ENCODE data around the gene ZNF385C.

ZNF385C gene

DNA sequence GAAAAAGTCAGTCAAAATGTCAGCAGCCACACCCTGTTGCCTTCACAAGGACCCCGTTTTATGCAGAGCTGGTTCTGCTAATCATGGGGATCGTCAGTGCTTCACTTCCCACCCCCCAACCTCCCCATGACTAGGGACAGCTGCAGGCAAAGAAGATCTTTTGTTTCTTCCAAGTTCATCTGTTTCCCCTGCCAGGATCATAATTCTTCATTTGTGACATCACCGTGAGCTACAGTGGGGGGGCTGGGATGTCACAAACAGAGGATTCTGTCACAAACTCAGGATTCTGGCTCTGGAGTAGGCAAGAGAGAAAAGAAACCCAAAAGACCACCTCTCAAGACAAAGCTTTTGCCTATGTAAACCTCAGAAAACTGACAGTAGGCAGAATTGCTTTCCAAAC is 105.7 kb downstream of the ZNF385C start:
- Histone ChIP-seq H3K36me3 (peaks cover 100% of the 10 kb centered on the region), H3K4me3 (no peak overlapping the region), H3K9me3 (no peaks in the 10 kb centered on the region), H3K4me2 (no peak overlapping the region), H3K27me3 (no peaks in the 10 kb centered on the region), H3K4me1 (peaks cover 20% of the 10 kb centered on the region), H3K9ac (no peak overlapping the region), H3K27ac (no peak overlapping the region), H4K20me1 (peaks cover 45% of the 10 kb centered on the region)
- no peak for TF ChIP-seq Cebpa-rat (IDR thresholded peaks at IDR 0.05)

DNA sequence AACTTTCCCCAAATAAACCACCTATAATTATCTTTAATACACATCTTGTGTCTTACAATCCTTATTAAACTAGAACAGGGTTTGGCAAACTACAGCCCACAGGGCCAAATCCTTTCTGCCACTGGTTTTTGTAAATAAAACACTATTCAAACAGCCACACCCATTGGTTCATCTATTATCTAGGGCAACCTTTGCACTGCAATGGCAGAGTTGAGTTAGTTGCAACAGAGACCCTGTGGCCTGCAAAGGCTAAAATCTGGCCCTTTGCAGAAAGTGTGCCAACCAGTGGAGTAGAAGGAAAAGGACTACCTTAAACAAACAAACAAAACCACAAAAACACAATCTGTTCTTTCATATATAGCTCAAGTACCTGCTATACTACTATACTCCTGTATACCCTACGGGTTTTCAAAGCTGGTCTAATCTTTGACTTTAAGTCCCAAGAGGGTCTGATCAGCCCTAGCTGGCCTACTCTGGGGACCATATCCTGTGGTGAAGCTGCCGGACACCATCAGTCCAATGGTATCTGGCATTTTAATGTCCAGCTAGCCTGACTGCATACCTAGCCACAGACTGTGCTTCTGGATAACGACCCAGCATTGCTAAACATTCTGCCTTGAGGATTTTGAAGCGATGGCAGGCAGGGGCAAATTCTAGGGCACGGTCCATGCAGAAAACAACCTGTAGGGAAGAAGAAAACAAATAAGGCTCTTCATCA is 108.4 kb downstream of the ZNF385C start:
- no peak for TF ChIP-seq Cebpa-rat (IDR thresholded peaks at IDR 0.05)
- Histone ChIP-seq H3K4me1 (0 out of 2 replicates have a peak, but pooled peaks cover 6% of the 10 kb centered on the region), H3K4me3 (no peak overlapping the region), H3K4me2 (no peak overlapping the region), H3K9ac (no peak overlapping the region), H3K27ac (no peak overlapping the region), H3K9me3 (no peaks in the 10 kb centered on the region), H4K20me1 (0 out of 2 replicates have a peak, but pooled peaks cover 18% of the 10 kb centered on the region), H3K27me3 (no peaks in the 10 kb centered on the region), H3K36me3 (peaks cover 100% of the 10 kb centered on the region)

DNA sequence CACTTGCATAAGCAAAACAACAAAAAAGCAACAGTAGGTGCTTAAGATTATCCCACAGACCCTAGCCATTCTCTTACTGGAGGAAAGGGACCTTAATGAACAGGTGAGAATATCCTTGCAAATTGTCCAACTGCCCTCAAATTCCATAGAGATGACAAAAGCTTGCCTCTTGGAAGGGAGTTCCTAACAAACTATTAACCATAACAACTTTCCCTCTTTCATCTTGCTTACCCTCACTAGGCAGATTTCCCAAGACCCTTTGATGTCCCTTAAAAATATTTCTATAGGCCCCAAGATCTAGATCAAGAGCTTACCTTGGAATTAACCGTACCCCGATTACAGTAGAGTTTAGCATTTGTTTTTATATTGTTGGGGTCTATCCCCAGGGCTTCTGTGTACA is 109.9 kb downstream of the ZNF385C start:
- peaks cover 100% of the 10 kb centered on the region for H3K36me3 ChIP-seq
- H4K20me1 ChIP-seq, result 0 out of 2 replicates have a peak, but pooled peaks cover 17% of the 10 kb centered on the region
- 0 out of 2 replicates have a peak, but pooled peaks cover 6% of the 10 kb centered on the region for H3K4me1 ChIP-seq
- H3K27me3 ChIP-seq, result no peaks in the 10 kb centered on the region
- no peaks in the 10 kb centered on the region for H3K9me3 ChIP-seq
- H3K4me3 ChIP-seq, result no peak overlapping the region
- no peak overlapping the region; the same call in 1 of the 2 replicates for H3K9ac ChIP-seq
- no peak overlapping the region for H3K4me2 ChIP-seq
- no peak for TF ChIP-seq Cebpa-rat (IDR thresholded peaks at IDR 0.05)
- no peak overlapping the region for H3K27ac ChIP-seq

- no peak overlapping the region for H3K27ac ChIP-seq
- TF ChIP-seq Cebpa-rat (IDR thresholded peaks at IDR 0.05), result peak; percentile 66; the same call in 1 of the 2 replicates
- no peaks in the 10 kb centered on the region for H3K9me3 ChIP-seq
- no peak overlapping the region for H3K4me2 ChIP-seq
- 0 out of 2 replicates have a peak, but pooled peaks cover 17% of the 10 kb centered on the region for H4K20me1 ChIP-seq
- H3K9ac ChIP-seq, result no peak overlapping the region
- H3K36me3 ChIP-seq, result peaks cover 100% of the 10 kb centered on the region
- no peaks in the 10 kb centered on the region for H3K27me3 ChIP-seq
- H3K4me3 ChIP-seq, result no peak overlapping the region
- 0 out of 2 replicates have a peak, but pooled peaks cover 6% of the 10 kb centered on the region for H3K4me1 ChIP-seq
Observed at GRCh38 chr17:41987642-41988041, 110.6 kb downstream of the ZNF385C start.

DNA sequence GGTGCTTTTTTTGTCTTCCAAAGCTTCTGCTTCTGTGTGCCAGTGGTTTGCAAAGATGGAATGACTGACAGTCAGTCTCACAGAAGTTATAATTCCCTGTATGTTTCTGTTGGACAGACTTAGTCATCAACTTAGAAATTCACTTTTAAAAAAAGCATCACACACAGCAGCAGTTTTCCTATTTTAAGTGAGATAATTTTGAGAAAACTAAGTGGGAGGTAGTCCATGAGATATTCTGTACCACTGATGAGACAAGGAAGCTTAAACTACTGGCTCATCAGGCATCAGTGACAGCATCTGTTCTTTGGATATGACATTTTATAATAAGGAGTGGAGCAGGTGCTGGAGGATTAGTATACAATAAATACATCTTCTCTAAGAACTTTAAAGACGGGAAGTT is 111.6 kb downstream of the ZNF385C start:
- no peak overlapping the region for H3K27ac ChIP-seq
- H3K4me2 ChIP-seq, result no peak overlapping the region
- no peak overlapping the region for H3K9ac ChIP-seq
- H3K9me3 ChIP-seq, result no peaks in the 10 kb centered on the region
- H3K4me1 ChIP-seq, result 0 out of 2 replicates have a peak, but pooled peaks cover 6% of the 10 kb centered on the region
- H3K36me3 ChIP-seq, result peaks cover 100% of the 10 kb centered on the region
- no peak overlapping the region for H3K4me3 ChIP-seq
- TF ChIP-seq Cebpa-rat (IDR thresholded peaks at IDR 0.05), result no peak
- H3K27me3 ChIP-seq, result no peaks in the 10 kb centered on the region
- H4K20me1 ChIP-seq, result 0 out of 2 replicates have a peak, but pooled peaks cover 17% of the 10 kb centered on the region

GRCh38 chr17:41985919-41986318 is 112.4 kb downstream of the ZNF385C start:
- Histone ChIP-seq H3K9me3 (no peaks in the 10 kb centered on the region), H3K9ac (no peak overlapping the region), H3K4me3 (no peak overlapping the region), H3K4me1 (0 out of 2 replicates have a peak, but pooled peaks cover 6% of the 10 kb centered on the region), H3K36me3 (peaks cover 100% of the 10 kb centered on the region), H3K27ac (no peak overlapping the region), H3K4me2 (no peak overlapping the region), H3K27me3 (no peaks in the 10 kb centered on the region), H4K20me1 (0 out of 2 replicates have a peak, but pooled peaks cover 17% of the 10 kb centered on the region)
- TF ChIP-seq Cebpa-rat (IDR thresholded peaks at IDR 0.05), result no peak

- no peak overlapping the region for H3K4me3 ChIP-seq
- no peaks in the 10 kb centered on the region for H3K9me3 ChIP-seq
- TF ChIP-seq Cebpa-rat (IDR thresholded peaks at IDR 0.05), result no peak
- H3K4me1 ChIP-seq, result 0 out of 2 replicates have a peak, but pooled peaks cover 6% of the 10 kb centered on the region
- H3K4me2 ChIP-seq, result no peak overlapping the region
- no peak overlapping the region for H3K27ac ChIP-seq
- peaks cover 99% of the 10 kb centered on the region for H3K36me3 ChIP-seq
- H4K20me1 ChIP-seq, result 0 out of 2 replicates have a peak, but pooled peaks cover 13% of the 10 kb centered on the region
- H3K27me3 ChIP-seq, result no peaks in the 10 kb centered on the region
- H3K9ac ChIP-seq, result no peak overlapping the region
Observed at GRCh38 chr17:41984454-41984853, 113.8 kb downstream of the ZNF385C start.

DNA sequence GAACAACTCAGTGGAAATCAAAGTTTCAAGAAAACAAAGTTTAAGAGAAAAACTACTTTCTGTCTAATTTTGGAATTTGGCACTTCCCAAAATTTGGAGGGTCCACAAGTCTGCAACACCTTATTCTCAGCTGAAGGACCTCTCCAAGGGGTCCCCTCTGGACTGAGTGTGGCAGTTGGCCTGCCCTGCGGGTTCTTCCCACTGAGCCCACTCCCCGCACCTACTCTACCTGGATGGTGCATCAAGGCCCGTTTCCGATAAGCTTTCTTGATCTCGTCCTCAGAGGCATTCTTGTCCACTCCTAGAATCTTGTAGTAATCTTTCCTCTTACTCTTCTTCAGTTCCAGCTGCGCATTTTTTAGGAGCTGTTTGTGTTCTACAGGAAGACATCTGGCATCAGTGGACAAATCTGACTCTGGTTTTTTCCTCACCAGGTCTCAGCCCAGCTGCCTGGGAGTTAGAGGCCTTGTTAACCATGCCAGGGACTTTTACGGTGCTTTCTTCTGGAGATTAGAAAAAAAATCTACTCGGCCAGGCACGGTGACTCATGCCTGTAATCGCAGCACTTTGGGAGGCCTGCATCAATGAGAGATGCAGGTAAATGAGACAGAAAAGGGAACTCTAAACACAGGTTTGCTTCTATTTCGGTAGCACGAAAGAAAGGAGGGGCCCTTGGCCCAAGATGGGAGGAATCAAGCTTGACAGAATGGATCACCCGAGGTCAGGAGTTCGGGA is 116.1 kb downstream of the ZNF385C start:
- Histone ChIP-seq H3K4me2 (no peak overlapping the region), H3K4me1 (peaks cover 2% of the 10 kb centered on the region), H3K9me3 (no peaks in the 10 kb centered on the region), H3K36me3 (peaks cover 98% of the 10 kb centered on the region), H3K9ac (no peak overlapping the region), H3K27me3 (no peaks in the 10 kb centered on the region), H3K27ac (no peak overlapping the region), H4K20me1 (peaks cover 8% of the 10 kb centered on the region), H3K4me3 (no peak overlapping the region)
- no peak for TF ChIP-seq Cebpa-rat (IDR thresholded peaks at IDR 0.05)

- H3K36me3 ChIP-seq, result peaks cover 98% of the 10 kb centered on the region
- H3K27ac ChIP-seq, result no peak overlapping the region
Observed at GRCh38 chr17:41977991-41978390, 120.3 kb downstream of the ZNF385C start.

More at GRCh38 chr17:41977991-41978390, 120.3 kb downstream of the ZNF385C start:
- H3K4me2 ChIP-seq, result no peak overlapping the region
- H3K27me3 ChIP-seq, result no peaks in the 10 kb centered on the region
- no peaks in the 10 kb centered on the region for H3K9me3 ChIP-seq
- H3K4me3 ChIP-seq, result no peak overlapping the region
- peaks cover 48% of the 10 kb centered on the region for H4K20me1 ChIP-seq
- peaks cover 30% of the 10 kb centered on the region for H3K4me1 ChIP-seq
- no peak for TF ChIP-seq Cebpa-rat (IDR thresholded peaks at IDR 0.05)
- H3K9ac ChIP-seq, result no peak overlapping the region

All from BLaER1 (cell line).